Measurements from ENCODE around the gene RNF150.

RNF150 gene

DNA sequence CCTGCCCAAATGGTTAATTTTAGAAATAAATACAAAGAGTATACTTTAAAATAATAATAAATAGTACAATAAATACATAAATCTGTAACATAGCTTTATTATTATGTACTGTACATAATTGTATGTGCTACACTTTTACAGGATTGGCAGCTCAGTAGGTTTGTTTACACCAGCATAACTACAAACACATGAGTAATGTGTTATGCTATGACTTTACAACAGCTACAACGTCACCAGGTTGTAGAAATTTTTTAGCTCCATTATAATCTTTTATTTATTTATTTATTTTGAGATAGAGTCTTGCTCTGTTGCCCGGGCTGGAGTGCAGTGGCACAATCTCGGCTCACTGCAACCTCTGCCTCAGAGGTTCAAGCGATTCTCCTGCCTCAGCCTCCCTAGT lies 31.8 kb downstream of the RNF150 start:
- H3K4me1 ChIP-seq (ENCODE audit: control insufficient read depth, low read depth, low read length), result no peaks in the 10 kb centered on the region
- no peak overlapping the region for H3K27ac ChIP-seq (ENCODE audit: low read length)
- no peaks in the 10 kb centered on the region for H3K27me3 ChIP-seq (ENCODE audit: control insufficient read depth, insufficient read depth, low read length)
- no peaks in the 10 kb centered on the region for H3K9me3 ChIP-seq (ENCODE audit: control insufficient read depth, low read depth, low read length)
- H3K9ac ChIP-seq (ENCODE audit: low read length), result no peak overlapping the region
- H3K36me3 ChIP-seq (ENCODE audit: control insufficient read depth, low read depth, low read length), result no peaks in the 10 kb centered on the region
- no peak overlapping the region for H3K4me3 ChIP-seq (ENCODE audit: low read length)

DNA sequence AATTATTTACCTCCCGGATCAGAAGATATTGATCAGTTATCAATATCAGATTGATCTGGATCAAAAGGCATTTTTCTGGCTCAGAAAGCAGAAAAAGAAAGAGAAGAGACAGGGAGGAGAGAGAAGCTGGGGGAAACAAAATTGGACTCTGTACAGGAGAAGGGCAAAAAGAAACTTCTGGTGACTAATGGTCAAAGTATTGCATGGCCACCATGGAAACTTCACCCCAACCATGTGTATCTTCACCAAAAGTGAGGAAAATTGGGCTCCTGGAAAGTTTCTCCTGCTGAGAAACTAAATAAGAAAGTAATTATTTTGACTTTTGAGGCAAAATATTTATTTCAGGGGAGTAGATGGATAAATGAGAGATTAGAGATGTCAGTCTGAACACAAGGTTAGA lies 33.9 kb downstream of the RNF150 start:
- Histone ChIP-seq H3K27ac (ENCODE audit: low read length) (no peak overlapping the region), H3K4me3 (ENCODE audit: low read length) (no peak overlapping the region), H3K4me1 (ENCODE audit: control insufficient read depth, low read depth, low read length) (no peaks in the 10 kb centered on the region), H3K9ac (ENCODE audit: low read length) (no peak overlapping the region), H3K36me3 (ENCODE audit: control insufficient read depth, low read depth, low read length) (no peaks in the 10 kb centered on the region), H3K9me3 (ENCODE audit: control insufficient read depth, low read depth, low read length) (no peaks in the 10 kb centered on the region), H3K27me3 (ENCODE audit: control insufficient read depth, insufficient read depth, low read length) (no peaks in the 10 kb centered on the region)

DNA sequence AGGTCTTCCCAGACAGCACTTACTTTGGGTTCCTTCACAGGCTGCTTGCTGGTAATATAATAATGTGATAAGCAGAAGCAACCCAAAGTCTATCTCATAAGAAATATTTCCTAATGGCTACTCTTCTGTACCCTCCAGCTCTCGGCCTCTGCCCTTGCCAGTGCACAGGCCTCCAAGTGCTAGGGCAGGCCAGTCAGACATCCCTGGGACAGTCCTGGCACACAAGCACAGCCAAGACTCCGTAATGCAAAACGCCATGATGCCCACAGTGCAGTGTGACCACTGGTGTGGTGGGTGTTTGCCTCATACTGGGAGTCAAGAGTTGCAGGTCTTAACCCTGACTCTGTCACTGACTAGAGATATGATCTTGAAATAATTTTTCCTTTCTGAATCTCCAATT lies 35.1 kb downstream of the RNF150 start:
- H3K27ac ChIP-seq (ENCODE audit: low read length), result no peak overlapping the region
- no peak overlapping the region for H3K4me3 ChIP-seq (ENCODE audit: low read length)
- no peaks in the 10 kb centered on the region for H3K4me1 ChIP-seq (ENCODE audit: control insufficient read depth, low read depth, low read length)
- H3K9ac ChIP-seq (ENCODE audit: low read length), result no peak overlapping the region
- no peaks in the 10 kb centered on the region for H3K9me3 ChIP-seq (ENCODE audit: control insufficient read depth, low read depth, low read length)
- H3K36me3 ChIP-seq (ENCODE audit: control insufficient read depth, low read depth, low read length), result no peaks in the 10 kb centered on the region
- H3K27me3 ChIP-seq (ENCODE audit: control insufficient read depth, insufficient read depth, low read length), result no peaks in the 10 kb centered on the region

DNA sequence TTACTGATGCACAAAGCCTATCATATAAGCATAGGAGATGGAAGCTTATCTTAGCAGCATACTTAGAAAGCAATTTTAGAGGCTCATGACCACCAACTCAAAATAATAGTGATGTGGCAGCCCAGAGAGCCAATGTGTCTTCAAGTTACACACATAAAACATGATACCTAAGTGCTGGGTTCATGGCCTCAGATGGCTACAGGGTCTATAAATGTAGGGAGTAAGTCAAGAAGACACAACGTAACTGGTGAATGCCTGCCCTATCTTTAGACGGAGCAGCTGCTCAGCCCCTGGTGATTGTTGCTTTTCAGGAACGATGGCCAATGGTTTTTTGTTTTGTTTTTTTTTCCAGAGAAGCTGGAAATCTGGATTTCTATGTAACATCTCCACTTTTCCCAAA lies 42.8 kb downstream of the RNF150 start:
- Histone ChIP-seq H3K9ac (ENCODE audit: low read length) (no peak overlapping the region), H3K27me3 (ENCODE audit: control insufficient read depth, insufficient read depth, low read length) (no peaks in the 10 kb centered on the region), H3K4me3 (ENCODE audit: low read length) (no peak overlapping the region)

DNA sequence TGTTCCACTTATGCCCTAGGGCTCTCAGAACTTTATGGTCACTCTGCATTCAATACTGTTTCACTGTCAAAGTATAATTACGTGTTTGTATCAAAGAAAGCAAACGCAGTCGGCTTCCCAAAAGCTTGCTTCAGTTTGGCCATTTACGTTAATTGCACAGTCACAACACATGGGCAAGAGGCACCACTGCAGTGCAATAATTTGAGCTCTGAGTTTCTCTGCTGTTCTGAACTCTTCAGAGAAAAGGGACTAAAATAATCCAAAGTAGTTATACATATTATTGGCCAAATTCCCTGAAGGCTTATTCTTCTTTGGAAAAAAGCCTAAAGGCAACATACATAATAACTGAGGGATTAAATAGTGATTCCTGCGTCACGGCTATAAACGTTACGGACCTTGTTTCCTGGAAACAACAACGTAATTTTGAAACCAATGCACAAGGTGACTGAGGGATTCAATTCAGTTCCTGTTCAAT lies 51.3 kb downstream of the RNF150 start:
- Histone ChIP-seq H3K27ac (ENCODE audit: low read length) (no peak overlapping the region), H3K4me3 (ENCODE audit: low read length) (no peak overlapping the region), H3K4me1 (ENCODE audit: control insufficient read depth, low read depth, low read length) (peaks cover 5% of the 10 kb centered on the region), H3K27me3 (ENCODE audit: control insufficient read depth, insufficient read depth, low read length) (no peaks in the 10 kb centered on the region), H3K9me3 (ENCODE audit: control insufficient read depth, low read depth, low read length) (no peaks in the 10 kb centered on the region), H3K36me3 (ENCODE audit: control insufficient read depth, low read depth, low read length) (no peaks in the 10 kb centered on the region), H3K9ac (ENCODE audit: low read length) (no peak overlapping the region)

More for the DNA sequence above, 42.8 kb downstream of the RNF150 start:
- H3K36me3 ChIP-seq (ENCODE audit: control insufficient read depth, low read depth, low read length), result no peaks in the 10 kb centered on the region
- H3K4me1 ChIP-seq (ENCODE audit: control insufficient read depth, low read depth, low read length), result no peaks in the 10 kb centered on the region
- H3K27ac ChIP-seq (ENCODE audit: low read length), result no peak overlapping the region
- no peaks in the 10 kb centered on the region for H3K9me3 ChIP-seq (ENCODE audit: control insufficient read depth, low read depth, low read length)

DNA sequence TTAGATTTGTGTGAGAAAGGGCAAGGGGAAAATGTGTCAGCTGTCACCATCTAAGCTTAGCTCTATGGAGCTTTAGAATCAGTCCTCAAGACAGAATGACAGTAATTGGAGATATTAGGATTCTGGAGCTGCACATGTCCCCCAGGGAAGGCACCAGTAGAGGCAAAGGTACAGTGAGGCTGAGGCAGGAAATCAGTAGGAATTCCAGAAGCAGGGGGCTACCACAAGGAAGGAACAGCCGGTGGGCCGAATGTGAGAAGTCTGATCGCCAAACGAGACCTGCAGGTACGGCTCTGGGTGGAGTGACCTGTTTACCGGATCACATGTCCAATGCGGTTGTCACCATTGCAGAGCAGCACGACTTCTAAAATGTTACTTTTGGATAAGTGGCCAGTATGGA lies 52.6 kb downstream of the RNF150 start:
- Histone ChIP-seq H3K27me3 (ENCODE audit: control insufficient read depth, insufficient read depth, low read length) (no peaks in the 10 kb centered on the region), H3K9me3 (ENCODE audit: control insufficient read depth, low read depth, low read length) (no peaks in the 10 kb centered on the region), H3K36me3 (ENCODE audit: control insufficient read depth, low read depth, low read length) (no peaks in the 10 kb centered on the region), H3K27ac (ENCODE audit: low read length) (no peak overlapping the region), H3K4me3 (ENCODE audit: low read length) (no peak overlapping the region), H3K9ac (ENCODE audit: low read length) (no peak overlapping the region), H3K4me1 (ENCODE audit: control insufficient read depth, low read depth, low read length) (peaks cover 5% of the 10 kb centered on the region)

DNA sequence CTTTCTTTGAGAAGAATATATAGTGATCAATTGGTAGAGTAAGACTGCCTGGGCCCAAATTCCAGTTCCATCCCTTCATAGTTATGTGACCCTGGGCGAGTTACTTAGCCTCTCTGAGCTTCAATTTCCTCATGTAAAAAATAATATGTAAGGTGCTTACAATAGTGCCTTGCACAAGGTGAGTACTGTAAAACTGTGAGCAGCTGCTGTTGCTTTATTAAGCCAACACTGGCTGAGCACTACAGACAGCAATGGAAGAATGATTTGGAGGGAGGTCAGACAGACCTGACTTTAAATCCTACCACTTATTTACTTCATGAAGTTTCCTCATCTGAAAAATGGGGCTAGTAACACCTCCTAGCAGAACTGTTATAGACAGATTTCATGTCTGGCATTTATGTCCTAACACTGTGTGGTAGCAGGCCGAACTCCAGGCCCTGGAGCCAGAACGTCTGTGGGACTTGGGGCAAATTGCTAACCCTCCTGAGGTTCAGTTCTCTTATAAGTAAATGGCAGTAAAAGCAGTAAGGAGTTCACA lies 53.8 kb downstream of the RNF150 start:
- Histone ChIP-seq H3K9me3 (ENCODE audit: control insufficient read depth, low read depth, low read length) (no peaks in the 10 kb centered on the region), H3K36me3 (ENCODE audit: control insufficient read depth, low read depth, low read length) (no peaks in the 10 kb centered on the region), H3K4me3 (ENCODE audit: low read length) (no peak overlapping the region), H3K27me3 (ENCODE audit: control insufficient read depth, insufficient read depth, low read length) (no peaks in the 10 kb centered on the region), H3K9ac (ENCODE audit: low read length) (no peak overlapping the region), H3K27ac (ENCODE audit: low read length) (no peak overlapping the region), H3K4me1 (ENCODE audit: control insufficient read depth, low read depth, low read length) (peaks cover 5% of the 10 kb centered on the region)

DNA sequence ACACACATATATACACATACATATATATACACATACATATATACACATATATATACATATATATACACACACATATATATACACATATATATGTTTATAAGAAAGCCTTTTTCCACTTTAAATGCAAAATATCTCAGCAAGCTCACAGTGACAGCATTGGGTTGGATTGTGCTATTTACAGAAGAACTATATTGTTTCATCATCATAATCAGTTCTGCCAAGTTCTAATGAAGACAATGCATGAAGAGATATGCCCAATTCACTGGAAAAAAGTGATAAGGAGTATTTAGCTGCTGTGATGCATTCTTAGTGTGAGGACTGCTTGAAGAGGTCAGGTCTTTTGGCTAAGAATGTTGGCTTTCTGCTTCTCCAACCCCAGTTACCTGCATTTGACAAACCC lies 54.4 kb downstream of the RNF150 start:
- no peaks in the 10 kb centered on the region for H3K9me3 ChIP-seq (ENCODE audit: control insufficient read depth, low read depth, low read length)
- no peak overlapping the region for H3K27ac ChIP-seq (ENCODE audit: low read length)
- no peak overlapping the region for H3K4me3 ChIP-seq (ENCODE audit: low read length)
- H3K9ac ChIP-seq (ENCODE audit: low read length), result no peak overlapping the region
- no peaks in the 10 kb centered on the region for H3K36me3 ChIP-seq (ENCODE audit: control insufficient read depth, low read depth, low read length)
- no peaks in the 10 kb centered on the region for H3K27me3 ChIP-seq (ENCODE audit: control insufficient read depth, insufficient read depth, low read length)
- H3K4me1 ChIP-seq (ENCODE audit: control insufficient read depth, low read depth, low read length), result peaks cover 5% of the 10 kb centered on the region

DNA sequence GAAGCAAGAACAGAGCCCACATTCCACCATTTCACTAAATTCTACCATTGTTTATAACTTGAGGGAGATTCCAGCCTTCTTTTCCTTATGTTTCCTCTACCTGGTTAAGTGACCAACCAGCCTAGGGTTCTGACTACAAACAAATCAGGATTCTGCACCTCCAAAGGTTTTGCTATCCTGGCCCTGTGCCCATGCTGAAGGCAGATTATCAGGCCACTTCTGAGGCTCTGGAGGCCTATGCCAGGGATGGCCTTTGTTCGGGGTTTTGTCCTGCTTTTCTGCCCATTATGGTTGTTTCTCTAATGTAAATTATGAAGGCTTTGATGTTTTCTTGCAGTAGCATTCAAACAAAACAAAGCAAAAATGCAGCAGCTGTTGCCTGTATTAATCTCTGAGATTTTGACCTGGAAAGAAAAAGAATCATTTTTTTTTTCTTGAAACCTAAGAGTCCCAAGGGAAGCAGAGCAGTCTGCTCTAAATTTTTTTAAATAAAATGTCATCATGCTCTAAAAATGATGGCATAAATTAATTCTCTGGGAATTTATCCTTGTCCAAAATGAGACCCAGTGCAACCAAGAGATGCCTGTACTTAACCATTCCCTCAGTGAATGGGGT lies 55.6 kb downstream of the RNF150 start:
- Histone ChIP-seq H3K9ac (ENCODE audit: low read length) (no peak overlapping the region), H3K9me3 (ENCODE audit: control insufficient read depth, low read depth, low read length) (no peaks in the 10 kb centered on the region), H3K4me1 (ENCODE audit: control insufficient read depth, low read depth, low read length) (peaks cover 5% of the 10 kb centered on the region), H3K27me3 (ENCODE audit: control insufficient read depth, insufficient read depth, low read length) (no peaks in the 10 kb centered on the region), H3K27ac (ENCODE audit: low read length) (no peak overlapping the region), H3K4me3 (ENCODE audit: low read length) (no peak overlapping the region), H3K36me3 (ENCODE audit: control insufficient read depth, low read depth, low read length) (no peaks in the 10 kb centered on the region)

DNA sequence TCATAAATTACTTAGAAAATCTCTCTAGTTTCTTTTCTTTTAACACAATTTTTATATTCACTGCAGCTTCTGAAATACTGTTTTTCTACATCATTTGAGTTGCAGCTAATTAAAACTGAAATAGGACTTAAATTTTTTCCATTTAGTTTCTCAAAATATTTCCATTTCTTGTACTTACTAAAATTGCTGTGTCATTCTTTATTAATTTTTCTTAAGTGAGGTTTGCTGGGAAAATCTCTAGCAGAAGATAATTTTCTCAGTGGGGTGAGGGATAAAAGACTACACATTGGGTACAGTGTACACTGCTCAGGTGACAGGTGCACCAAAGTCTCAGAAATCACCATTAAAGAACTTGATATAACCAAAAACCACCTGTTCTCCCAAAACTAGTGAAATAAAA lies 57.7 kb downstream of the RNF150 start:
- H3K27me3 ChIP-seq (ENCODE audit: control insufficient read depth, insufficient read depth, low read length), result no peaks in the 10 kb centered on the region
- peaks cover 5% of the 10 kb centered on the region for H3K4me1 ChIP-seq (ENCODE audit: control insufficient read depth, low read depth, low read length)
- H3K27ac ChIP-seq (ENCODE audit: low read length), result no peak overlapping the region
- H3K9me3 ChIP-seq (ENCODE audit: control insufficient read depth, low read depth, low read length), result no peaks in the 10 kb centered on the region
- H3K9ac ChIP-seq (ENCODE audit: low read length), result no peak overlapping the region
- H3K36me3 ChIP-seq (ENCODE audit: control insufficient read depth, low read depth, low read length), result no peaks in the 10 kb centered on the region
- no peak overlapping the region for H3K4me3 ChIP-seq (ENCODE audit: low read length)

DNA sequence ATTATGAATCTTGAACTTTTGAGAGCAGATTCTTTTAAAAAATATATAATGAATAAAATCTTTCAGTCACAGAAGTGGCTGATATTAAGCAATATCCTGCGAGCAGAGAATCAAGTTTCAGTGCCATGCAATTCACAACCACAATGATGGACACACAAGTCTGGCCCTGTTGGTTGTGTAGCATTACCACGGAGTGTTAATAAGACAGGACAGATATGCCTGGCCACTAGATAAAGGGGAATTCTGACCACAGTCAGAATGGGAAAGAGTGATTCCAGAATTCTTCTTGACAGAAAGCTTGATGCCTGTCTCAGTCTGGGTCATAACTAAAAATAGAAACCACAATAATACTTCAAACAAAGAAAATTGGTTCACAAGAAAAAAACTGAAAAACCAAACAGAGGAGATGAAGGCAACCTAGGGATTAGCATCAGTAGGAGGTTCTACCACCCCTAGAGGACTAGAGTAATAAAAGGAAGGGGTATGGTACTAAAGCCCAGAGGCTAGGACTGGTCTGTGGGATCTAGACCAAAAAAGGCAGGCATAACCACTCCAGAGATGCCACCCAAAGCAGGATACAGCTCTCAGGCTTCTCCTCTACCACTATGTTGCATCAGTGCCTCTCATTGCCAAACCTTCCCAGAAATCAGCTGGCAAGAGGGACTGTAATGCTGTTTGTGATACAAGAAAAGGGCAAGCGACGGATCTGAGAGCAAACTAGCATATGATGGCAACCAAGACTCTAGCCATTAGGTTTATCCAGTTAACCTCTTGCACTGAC lies 59.0 kb downstream of the RNF150 start:
- no peaks in the 10 kb centered on the region for H3K9me3 ChIP-seq (ENCODE audit: control insufficient read depth, low read depth, low read length)
- no peak overlapping the region for H3K9ac ChIP-seq (ENCODE audit: low read length)
- no peak overlapping the region for H3K27ac ChIP-seq (ENCODE audit: low read length)
- peaks cover 5% of the 10 kb centered on the region for H3K4me1 ChIP-seq (ENCODE audit: control insufficient read depth, low read depth, low read length)
- no peak overlapping the region for H3K4me3 ChIP-seq (ENCODE audit: low read length)
- no peaks in the 10 kb centered on the region for H3K36me3 ChIP-seq (ENCODE audit: control insufficient read depth, low read depth, low read length)
- H3K27me3 ChIP-seq (ENCODE audit: control insufficient read depth, insufficient read depth, low read length), result no peaks in the 10 kb centered on the region

DNA sequence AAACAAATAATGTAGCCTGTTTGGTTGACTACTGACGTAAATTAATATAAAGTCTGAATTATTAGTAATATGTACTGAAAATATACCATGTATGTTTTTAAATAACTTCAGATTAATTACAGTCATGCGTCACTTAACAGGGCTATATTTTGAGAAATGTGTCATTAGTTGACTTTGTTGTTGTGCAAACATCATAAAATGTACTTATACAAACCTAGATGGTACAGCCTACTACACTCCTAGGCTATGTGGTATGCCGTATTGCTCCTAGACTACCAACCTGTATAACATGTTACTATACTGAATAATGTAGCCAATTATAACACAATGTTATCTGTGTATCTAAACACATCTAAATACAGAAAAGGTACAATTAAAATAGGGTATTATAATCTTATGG lies 66.6 kb downstream of the RNF150 start:
- Histone ChIP-seq H3K4me3 (ENCODE audit: low read length) (no peak overlapping the region), H3K9me3 (ENCODE audit: control insufficient read depth, low read depth, low read length) (no peaks in the 10 kb centered on the region), H3K27ac (ENCODE audit: low read length) (no peak overlapping the region), H3K36me3 (ENCODE audit: control insufficient read depth, low read depth, low read length) (no peaks in the 10 kb centered on the region), H3K27me3 (ENCODE audit: control insufficient read depth, insufficient read depth, low read length) (no peaks in the 10 kb centered on the region), H3K9ac (ENCODE audit: low read length) (no peak overlapping the region), H3K4me1 (ENCODE audit: control insufficient read depth, low read depth, low read length) (no peaks in the 10 kb centered on the region)
